Renal pelvis (tissue), 12 donors: ENCODE results near the gene GDF9. TPM values are rescaled to one million over a fixed set of nuclear protein-coding genes. Genes with fewer than 3 reads are reported as not detected.

Experiments
- DNase-seq: peaks from one replicate; pipeline ENCODE4 v3.0.0-alpha.2; 2013
- long read RNA-seq, 16 experiments: transcript quantifications; one replicate each; lab custom pipeline, GENCODE V29; 2026
- polyA plus RNA-seq, 3 donors: library from polyadenylated mRNA; unstranded; fragments of 120-200 nt; gene quantifications; one replicate each; pipeline ENCODE4 v1.2.1, GENCODE V29; 2013; ENCODE audit not compliant: insufficient read length in 3 of 3

The GDF9 gene
- 1 to 10 TPM; 1.1 to 2.2 (median 2.0) TPM for polyA plus RNA-seq
- long read RNA-seq, donor 1 = 0 reads
- long read RNA-seq, donor 2, partial matches to known transcripts = 388 of 1,103 reads
- long read RNA-seq, donor 2, other reads (novel, unspliced or antisense) = 715 of 1,103 reads
- long read RNA-seq, donor 3 = 0 reads
- long read RNA-seq, donor 4 = 0 reads
- long read RNA-seq, donor 5 = 0 reads
- long read RNA-seq, donor 6, partial matches to known transcripts = 26 of 26 reads
- long read RNA-seq, donor 6, other reads (novel, unspliced or antisense) = 0 of 26 reads
- long read RNA-seq, donor 7 = 0 reads
- long read RNA-seq, donor 8 = 0 reads
- long read RNA-seq, donor 9 = 0 reads
- long read RNA-seq, donor 10 = 0 reads
- long read RNA-seq, donor 11 = 0 reads
- long read RNA-seq, donor 12 = 0 reads
- long read RNA-seq, donor 13 = 0 reads
- long read RNA-seq, donor 14 = 0 reads
- long read RNA-seq, donor 15 = 0 reads
- long read RNA-seq, donor 16 = 0 reads

- peak; percentile 100 for DNase-seq
Measured at GRCh38 chr5:132866342-132867045, at the start of gene GDF9, which contains the start of gene UQCRQ. GDF9 (minus strand) TSS chr5:132866469; CDS start chr5:132864533, 1,936 bp downstream. UQCRQ (plus strand) TSS chr5:132866642; CDS start chr5:132866882, 240 bp downstream.

GRCh38 chr5:132915681-132916080 lies 49.4 kb upstream of the GDF9 start:
- DNase-seq = no peak

GRCh38 chr5:132909702-132910101 lies 43.4 kb upstream of the GDF9 start:
- no peak for DNase-seq

GRCh38 chr5:132907161-132907560 lies 40.9 kb upstream of the GDF9 start:
- DNase-seq = no peak

- DNase-seq = no peak
Measured at GRCh38 chr5:132905938-132906337, 39.7 kb upstream of the GDF9 start.

GRCh38 chr5:132901730-132902129 lies 35.5 kb upstream of the GDF9 start:
- DNase-seq = no peak

GRCh38 chr5:132901036-132901435 lies 34.8 kb upstream of the GDF9 start:
- no peak for DNase-seq

GRCh38 chr5:132898094-132898493 lies 31.8 kb upstream of the GDF9 start:
- no peak for DNase-seq

GRCh38 chr5:132896685-132897084 lies 30.4 kb upstream of the GDF9 start:
- DNase-seq = no peak

- no peak for DNase-seq
Measured at GRCh38 chr5:132895719-132896305, 29.5 kb upstream of the GDF9 start.

GRCh38 chr5:132890817-132891216 lies 24.5 kb upstream of the GDF9 start:
- no peak for DNase-seq

GRCh38 chr5:132889501-132889900 lies 23.2 kb upstream of the GDF9 start:
- DNase-seq = no peak

GRCh38 chr5:132887283-132887682 lies 21.0 kb upstream of the GDF9 start:
- DNase-seq = no peak

- no peak for DNase-seq
Measured at GRCh38 chr5:132886064-132886823, 20.0 kb upstream of the GDF9 start.

- no peak for DNase-seq
Measured at GRCh38 chr5:132884548-132884947, 18.3 kb upstream of the GDF9 start.

GRCh38 chr5:132883261-132883834 lies 17.1 kb upstream of the GDF9 start:
- DNase-seq = peak; percentile 68

GRCh38 chr5:132877938-132878337 lies 11.7 kb upstream of the GDF9 start:
- no peak for DNase-seq

- no peak for DNase-seq
Measured at GRCh38 chr5:132877466-132877865, 11.2 kb upstream of the GDF9 start.

GRCh38 chr5:132876020-132876759 lies 9.9 kb upstream of the GDF9 start:
- no peak for DNase-seq

- DNase-seq = no peak
Measured at GRCh38 chr5:132873930-132874271, 7.6 kb upstream of the GDF9 start.
